ENCODE data around the gene ANAPC4. TPM values are rescaled to one million over a fixed set of nuclear protein-coding genes. Genes with fewer than 3 reads are reported as not detected.

Gene ANAPC4
- total and polyA plus RNA-seq, 2 of the 8 experiments (the other 6 are each of a cell fraction or from before 2014, with no cell fraction given): 8.7 to 31.6 TPM

- Histone ChIP-seq H3K4me1 (replicated peaks in 1 of 4; ENCODE audit: control insufficient read depth in 3 of 4, insufficient read depth in 4 of 4, low read length in 3 of 4) (no peaks in the 10 kb centered on the region), H2BK15ac (ENCODE audit: low read length) (no peak overlapping the region), H2BK20ac (ENCODE audit: low read length) (no peak overlapping the region), H2BK12ac (ENCODE audit: low read depth, low read length) (no peak overlapping the region), H3K14ac (ENCODE audit: insufficient read length) (no peak overlapping the region), H2BK120ac (replicated peaks; ENCODE audit: low read depth, low read length) (no peak overlapping the region), H4K8ac (ENCODE audit: extremely low read depth, insufficient read depth, low read length) (no peak overlapping the region), H3K23me2 (ENCODE audit: low read depth, low read length) (no peaks in the 10 kb centered on the region), H2AK5ac (ENCODE audit: low read depth, low read length) (no peak overlapping the region), H3K27ac (ENCODE audit: low read depth, low read length) (no peak overlapping the region), H4K91ac (replicated peaks; ENCODE audit: insufficient read length, low read length) (no peak overlapping the region), H3K4me2 (ENCODE audit: insufficient read depth in 1 of 2, low read depth in 2 of 2, low read length in 2 of 2) (no peak overlapping the region), H3K4me3 (ENCODE audit: extremely low read depth in 1 of 4, insufficient read depth in 2 of 4, low read depth in 3 of 4, low read length in 4 of 4) (no peak overlapping the region), H2AFZ (ENCODE audit: low read length) (no peak overlapping the region), H3K9ac (replicated peaks in 1 of 4; ENCODE audit: extremely low read depth in 1 of 4, low read depth in 3 of 4, low read length in 3 of 4) (no peak overlapping the region), H3K36me3 (ENCODE audit: control insufficient read depth in 2 of 4, insufficient read depth in 4 of 4, low read length in 3 of 4) (no peaks in the 10 kb centered on the region), H3K56ac (replicated peaks; ENCODE audit: insufficient read length, low read depth, low read length) (no peak overlapping the region), H3K79me2 (ENCODE audit: control insufficient read depth in 1 of 2, insufficient read depth in 2 of 2, low read length in 2 of 2) (no peaks in the 10 kb centered on the region), H3K27me3 (replicated peaks in 1 of 4; ENCODE audit: control insufficient read depth in 3 of 4, extremely low read depth in 1 of 4, insufficient read depth in 3 of 4, low read length in 3 of 4) (no peaks in the 10 kb centered on the region), H3K9me3 (ENCODE audit: insufficient read depth in 2 of 2, low read depth in 1 of 2, low read length in 1 of 2) (no peaks in the 10 kb centered on the region), H4K5ac (ENCODE audit: insufficient read length, low read depth, low read length) (no peak overlapping the region), H3K79me1 (ENCODE audit: low read depth, low read length) (no peaks in the 10 kb centered on the region; the same call in 1 of the 2 replicates), H3K4ac (replicated peaks; ENCODE audit: insufficient read length, low read depth, low read length) (no peak overlapping the region), H4K20me1 (replicated peaks in 1 of 2; ENCODE audit: control insufficient read depth in 1 of 2, insufficient read depth in 2 of 2, low read length in 2 of 2) (no peaks in the 10 kb centered on the region), H3K23ac (ENCODE audit: insufficient read length) (no peak overlapping the region), H3K18ac (ENCODE audit: extremely low read depth, low read length) (no peak overlapping the region), H2BK5ac (ENCODE audit: low read depth, low read length) (no peak overlapping the region)
- FAIRE-seq (no peak), DNase-seq (ENCODE audit: low read depth in 1 of 2, low spot score in 2 of 2) (no peak)
- ChIA-PET POLR2A (ENCODE audit: partially characterized antibody) (no interaction called here), CTCF (ENCODE audit: partially characterized antibody) (interaction anchor here (0.6 to 1.5 kb wide), 7 partner anchors 11 to 368 kb away, joined by 3 read pairs; partner anchors contain the start of gene ZCCHC4)
- TF ChIP-seq TCF12 (IDR thresholded peaks at IDR 0.05; ENCODE audit: low read depth, low read length): no peak
- 96% methylated on average over 2 of the region's 2 CpGs; no CpG with 5 or more reads in 1 of the 2 experiments for WGBS, 2 experiments (ENCODE audit: extremely low coverage in 1 of 2, insufficient coverage in 1 of 2, insufficient read length in 1 of 2, insufficient replicate concordance in 2 of 2, low coverage in 1 of 2, low lambda C conversion rate in 2 of 2, missing lambda C conversion rate in 1 of 2)
These were observed 29.1 kb upstream of the ANAPC4 start for GRCh38 chr4:25347971-25348370.

Data from H1 (cell line).